DMS114 treated with DMSO at 0.1 percent for 48 hours (cell line): ENCODE measurements around the gene MEX3A.
"Not testable (repeated sequence)": the region's sequence is repeated elsewhere in the genome, so short reads cannot be mapped to it uniquely, and the experiment has no call there.

Experiments used
- DNase-seq: peaks from one replicate; lab custom pipeline; 2025; ENCODE audit not compliant: unreplicated experiment; lab: John Stamatoyannopoulos, UW

Gene MEX3A

DNA sequence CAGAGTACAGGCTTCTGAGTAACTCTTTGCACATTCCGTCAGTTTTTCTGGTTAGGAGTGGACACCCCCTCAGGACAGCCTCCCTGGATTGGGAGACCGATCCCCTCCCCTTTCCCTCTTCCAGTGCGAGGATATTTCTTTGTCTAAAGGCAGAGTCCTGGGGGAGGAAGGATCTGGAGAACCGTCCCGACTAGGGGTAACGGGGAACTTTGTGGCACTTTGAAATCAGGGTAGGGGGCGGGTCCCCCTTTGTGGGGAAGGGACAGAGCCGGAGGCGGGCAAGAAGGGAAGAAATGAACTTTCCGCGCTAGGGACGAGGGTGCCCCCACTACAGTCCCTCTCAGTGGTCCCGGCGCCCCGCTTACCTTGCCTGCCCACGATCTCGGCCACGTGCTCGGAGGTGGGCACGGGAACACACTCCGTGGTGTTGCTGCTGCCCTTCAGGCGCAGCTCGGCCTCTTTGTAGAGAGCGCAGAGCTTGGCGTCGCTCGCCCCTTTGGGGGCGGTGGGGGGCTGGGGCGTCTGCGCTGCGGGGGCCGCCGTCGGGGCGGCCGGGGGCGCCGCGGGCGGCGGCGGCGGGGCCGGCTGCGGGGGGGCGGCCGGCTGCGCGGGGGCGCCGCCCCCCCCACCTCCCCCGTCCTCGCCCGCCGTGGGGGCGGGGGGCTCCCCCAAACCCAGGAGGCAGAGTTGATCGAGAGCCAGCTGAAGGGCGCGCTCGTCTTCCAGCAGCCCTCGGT is 917 bp downstream of the MEX3A start:
- DNase-seq, result no peak

DNA sequence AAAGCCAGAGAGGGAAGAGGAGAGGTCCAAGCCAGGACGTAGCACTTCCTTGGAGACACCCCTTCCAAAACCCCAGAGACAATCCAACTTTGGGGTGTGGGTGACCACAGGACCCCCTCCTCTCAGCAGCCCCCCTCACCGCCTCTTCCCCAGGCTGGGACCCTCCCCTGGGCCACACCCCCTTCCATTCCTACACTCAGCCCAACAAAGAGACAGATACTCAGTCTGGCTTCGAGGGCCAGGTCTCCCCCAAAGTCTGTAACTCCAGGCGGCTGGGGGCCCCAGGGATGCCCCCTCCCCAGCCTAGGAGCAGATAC is 1.4 kb downstream of the MEX3A start:
- DNase-seq, result no peak

DNA sequence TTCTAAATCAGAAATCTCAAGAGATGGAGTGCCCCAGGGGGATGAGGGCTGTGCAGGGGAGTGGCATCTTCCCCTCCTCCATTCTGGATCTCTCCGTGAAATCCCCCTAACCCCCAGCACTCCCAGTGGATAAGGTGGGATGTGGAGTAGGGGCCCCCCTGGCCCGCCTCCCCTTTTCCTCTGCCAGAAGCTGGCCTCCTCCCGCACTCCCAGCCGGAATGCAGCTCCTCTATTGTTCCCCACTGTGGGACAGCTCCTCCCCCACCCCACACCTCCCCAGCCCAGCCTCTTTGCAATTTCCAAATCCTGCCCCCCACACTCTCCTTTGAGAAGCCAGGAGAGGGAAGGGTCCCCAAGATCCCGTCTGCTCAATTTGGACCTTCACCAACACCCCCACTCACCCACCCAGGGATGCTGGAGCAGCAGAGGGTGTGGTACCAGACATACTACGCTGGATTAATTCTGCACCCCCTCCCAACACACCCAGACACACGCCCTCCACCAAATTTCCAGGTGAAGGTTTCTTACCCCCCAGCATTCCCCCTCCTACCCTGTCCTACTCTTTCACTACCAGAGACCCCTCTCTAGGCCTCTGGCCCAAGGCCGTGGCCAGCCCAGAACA is 1.9 kb downstream of the MEX3A start:
- DNase-seq, result no peak

DNA sequence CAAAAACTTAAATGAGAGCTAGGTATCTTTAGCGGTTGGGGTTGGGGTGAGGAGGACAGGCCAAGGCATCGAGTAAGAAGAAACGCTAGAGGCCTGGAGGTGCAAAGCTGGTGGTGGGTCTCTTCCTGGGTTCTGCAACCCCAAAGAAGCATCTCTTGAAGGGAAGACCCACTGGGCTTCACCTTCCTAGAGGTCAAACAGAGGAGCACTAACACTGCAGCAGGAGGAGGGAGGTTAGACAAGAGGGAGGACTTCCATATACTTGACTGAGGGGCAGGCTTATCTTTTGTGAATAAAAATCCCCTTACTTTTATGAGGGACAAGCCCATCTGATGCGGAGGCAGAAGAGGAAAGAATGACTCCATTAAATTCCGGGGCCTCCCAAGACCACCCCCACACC is 2.5 kb downstream of the MEX3A start:
- no peak for DNase-seq

DNA sequence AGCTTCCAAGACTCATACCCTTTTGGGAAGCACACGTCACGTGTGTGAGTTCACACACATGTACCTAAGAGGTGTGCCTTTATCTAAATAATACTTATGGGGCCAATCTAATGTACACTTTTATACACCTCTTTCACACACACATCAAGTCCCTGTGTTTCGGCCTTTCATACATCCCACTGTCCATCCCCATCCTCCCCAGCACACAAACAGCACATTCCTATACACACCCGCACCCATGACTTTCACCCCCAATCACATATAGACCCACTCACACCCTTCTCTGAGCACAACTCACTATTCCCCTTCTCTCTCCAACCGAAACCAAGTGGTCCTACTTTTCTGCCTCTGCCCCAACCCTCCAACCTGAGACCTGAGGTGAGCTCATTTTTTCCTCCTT is 3.5 kb downstream of the MEX3A start:
- DNase-seq, result no peak

DNA sequence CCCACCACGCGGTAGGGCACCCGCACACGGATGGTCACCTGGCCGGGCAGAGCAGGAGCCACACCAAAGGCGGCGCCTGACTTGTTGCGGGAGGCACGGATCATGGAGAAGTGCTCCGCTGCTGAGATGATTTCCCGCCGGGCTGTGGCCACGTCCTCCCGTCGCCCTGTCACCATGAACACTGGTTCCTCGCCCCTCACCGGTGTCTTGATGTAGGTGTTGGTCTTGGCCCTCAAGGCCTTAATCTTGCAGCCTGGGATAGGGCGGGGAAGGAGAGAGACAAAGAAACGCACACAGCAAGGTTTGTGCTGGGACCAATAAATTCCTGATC is 4.9 kb downstream of the MEX3A start:
- DNase-seq, result no peak

DNA sequence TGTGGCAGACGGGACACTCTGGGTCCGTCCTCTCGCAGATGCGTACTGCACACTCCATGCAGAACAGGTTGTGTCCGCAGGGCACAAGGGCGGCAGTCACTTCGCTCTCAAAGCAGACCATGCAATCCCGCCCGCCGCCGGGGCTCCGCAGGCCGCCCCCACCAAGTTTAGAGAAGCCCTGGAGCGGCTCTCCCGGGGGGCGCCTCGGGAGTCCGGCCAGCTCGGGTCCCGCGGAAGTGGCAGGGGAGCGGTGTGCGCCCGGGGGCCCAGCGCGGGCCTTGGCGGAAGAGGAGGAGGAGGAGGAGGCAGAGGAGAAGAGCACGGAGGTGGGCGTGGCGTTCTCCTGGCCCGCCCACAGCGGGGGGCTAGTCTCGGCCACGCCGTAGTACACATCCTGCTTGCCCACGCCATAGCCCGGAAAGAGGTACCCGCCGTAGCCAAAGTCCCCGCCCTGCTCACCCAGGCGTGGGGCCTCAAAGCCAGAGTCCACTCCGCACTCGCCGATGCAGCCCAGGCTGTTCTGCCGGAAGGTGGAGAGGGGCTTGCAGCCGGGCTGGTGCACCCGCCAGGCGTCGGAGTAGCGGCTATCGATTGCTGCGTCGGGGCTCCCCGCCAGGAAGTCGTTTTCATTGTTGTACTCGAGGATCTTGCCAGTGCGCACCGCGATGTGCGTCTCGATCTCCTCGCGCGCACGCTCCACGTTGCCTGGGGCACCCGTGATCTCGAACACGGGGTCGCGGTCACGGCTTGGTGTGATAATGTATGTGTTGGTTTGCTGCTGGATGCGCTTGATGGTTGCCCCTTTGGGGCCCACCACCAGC is 5.4 kb downstream of the MEX3A start:
- DNase-seq, result no peak

DNA sequence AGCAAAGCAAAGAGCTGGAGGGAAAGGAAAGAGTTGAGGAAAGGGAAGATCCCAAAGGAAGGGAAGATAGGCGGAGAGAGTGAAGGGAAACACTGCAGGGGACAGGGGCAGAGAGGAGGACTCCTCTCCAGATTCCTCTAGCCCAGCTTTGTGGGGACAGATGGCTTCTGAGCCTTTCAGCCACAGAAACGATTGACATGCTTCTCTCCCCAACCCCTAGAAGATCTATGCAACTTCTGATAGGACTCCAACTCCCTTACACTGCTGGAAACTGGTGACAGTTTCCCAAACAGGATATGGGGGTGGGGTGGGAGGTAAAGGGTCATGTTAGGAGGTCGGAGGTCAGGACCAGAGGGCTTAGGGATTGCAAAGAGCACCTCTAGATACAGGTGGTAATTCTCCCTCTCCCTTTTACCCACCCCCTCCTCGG is 6.5 kb downstream of the MEX3A start:
- DNase-seq, result no peak

DNA sequence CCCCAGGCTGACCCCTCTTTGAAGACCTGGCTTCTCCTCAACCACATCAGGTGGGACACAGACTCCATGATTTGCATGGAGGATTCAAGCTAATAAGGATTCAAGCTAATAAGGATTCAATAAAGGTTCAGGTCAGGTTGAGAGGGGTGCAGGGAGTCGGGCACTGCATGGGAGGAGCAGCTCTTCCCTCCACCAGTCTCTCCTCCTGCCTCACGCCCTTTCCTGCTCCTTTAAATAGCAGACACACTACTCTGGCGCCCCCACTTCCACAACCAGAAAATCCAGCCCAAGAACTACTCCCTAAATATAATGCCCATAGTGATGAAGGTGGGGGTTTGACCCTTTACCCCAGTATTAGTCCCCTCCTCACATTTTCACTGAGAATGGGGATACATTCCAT is 7.1 kb downstream of the MEX3A start:
- no peak for DNase-seq

DNA sequence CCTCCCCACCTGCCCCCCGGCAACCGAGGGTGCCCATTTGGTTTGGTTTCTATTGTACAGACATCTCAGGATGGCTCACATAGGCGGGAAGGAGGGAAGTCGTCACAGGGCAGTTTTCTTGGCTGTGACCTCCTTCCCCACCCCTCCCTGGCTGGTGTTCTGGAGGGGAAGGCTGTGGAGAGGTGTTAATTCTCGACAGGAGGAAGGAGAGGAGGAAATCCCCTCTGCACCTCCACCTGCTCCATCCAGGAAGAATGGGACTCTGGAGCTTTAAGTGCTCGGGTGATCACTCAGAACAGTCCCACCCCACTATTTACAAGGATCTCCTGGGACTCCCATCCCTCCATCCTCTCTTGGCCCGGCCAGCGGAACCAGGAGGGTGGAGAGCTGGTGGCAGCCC is 7.6 kb downstream of the MEX3A start:
- no peak for DNase-seq

DNA sequence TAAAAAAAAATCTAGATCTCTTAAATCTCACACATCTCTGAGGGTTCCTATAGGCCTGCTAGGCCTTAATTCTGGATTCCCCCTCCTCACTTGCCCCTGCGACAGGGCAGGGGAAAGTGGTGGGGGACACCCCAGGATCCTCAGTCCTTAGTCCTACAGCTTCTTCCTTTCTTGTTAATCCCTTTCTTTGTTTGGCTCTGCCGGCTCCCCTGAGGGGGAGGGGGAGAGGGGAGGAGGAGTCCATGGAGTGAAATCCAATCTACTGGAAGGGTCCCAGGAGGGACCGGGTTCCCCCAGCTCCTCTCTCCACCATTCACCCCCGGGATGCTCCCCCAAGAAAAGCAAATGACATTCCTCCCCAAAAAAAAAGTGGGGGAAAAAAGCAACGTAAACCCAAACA is 8.5 kb downstream of the MEX3A start:
- DNase-seq, result no peak

DNA sequence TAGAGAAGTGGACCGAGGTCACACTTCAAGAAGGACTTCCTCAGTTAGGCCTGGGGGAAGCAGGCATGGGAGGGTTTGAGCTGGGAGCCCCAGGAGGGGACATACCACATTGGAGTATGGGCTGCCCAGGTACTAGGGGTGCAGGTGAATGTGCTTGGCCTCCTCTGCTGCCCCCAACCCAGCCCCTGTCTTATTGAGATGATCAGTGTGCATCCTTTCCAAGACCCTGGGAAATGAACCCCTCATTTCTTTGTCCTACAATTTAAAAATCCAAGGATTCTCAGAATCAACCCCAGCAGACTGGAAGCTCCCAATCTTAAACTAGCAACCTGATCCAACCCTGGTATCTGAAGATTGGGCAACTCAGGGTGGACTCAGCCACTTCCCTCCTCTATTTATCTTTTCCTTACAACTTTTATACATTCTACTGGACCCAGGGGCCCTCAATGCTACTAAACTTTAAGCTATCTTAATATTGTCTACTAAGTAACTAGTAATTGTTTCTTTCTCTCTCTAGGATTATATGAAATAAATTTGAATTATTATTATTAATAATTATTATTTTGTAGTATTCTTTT is 9.1 kb downstream of the MEX3A start:
- no peak for DNase-seq

DNA sequence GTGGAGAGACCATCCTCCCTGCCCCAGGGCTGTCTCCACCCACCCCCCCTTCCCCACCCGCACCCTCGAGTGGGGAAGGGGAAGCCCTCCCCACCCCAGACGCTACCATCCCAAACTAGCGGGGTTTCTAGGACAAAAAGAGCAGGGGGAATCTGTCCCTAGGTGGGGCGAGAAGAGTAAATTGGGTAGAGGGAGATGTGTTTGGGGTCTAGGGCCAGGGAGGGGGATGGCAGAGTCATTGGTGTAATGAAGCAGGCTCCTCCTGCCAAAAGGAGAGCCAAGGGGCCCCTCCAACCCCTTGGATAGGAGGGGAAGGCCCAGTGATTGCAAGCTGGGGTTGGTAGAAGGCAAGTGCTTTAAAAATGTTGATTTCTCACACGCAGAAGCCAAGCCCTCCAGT is 10.0 kb downstream of the MEX3A start:
- DNase-seq, result no peak

DNA sequence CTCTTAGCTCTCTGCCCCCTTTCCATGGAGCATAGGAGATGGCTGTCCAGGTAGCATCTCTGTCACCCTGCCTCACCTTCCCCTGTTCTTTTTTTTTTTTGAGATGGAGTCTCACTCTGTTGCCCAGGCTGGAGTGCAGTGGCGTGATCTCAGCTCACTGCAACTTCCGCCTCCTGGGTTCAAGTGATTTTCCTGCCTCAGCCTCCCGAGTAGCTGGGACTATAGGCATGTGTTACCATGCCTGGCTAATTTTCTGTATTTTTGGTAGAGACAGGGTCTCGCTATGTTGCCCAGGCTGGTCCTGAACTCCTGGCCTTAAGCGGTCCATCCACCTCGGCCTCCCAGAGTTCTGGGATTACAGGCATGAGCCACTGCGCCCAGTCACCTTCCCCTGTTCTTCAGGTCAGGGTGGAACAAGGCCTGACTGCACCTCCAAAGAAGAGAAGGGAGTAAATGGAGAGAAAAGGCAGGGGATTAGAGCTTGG is 10.9 kb downstream of the MEX3A start:
- DNase-seq, result not testable (repeated sequence)

DNA sequence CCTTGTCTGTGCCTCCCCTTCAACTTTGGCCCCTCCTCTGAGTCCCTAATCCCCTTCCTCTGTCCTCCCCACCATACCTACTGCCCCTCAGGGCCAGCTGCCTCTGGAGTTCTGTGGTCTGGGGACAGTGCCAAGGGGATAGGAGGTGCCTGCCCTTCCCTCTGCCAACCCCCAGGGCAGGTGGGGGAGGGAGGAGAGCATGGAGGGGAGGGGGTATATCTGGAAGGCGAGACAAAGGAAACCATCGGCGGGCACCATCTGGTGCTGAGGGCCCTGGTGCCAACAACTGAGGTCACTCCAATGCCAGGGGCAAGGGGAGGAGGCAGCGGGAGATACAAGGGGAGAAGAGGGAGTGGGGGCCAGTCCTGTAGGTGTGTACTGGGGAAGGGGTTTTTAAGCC is 11.7 kb downstream of the MEX3A start:
- DNase-seq, result no peak

DNA sequence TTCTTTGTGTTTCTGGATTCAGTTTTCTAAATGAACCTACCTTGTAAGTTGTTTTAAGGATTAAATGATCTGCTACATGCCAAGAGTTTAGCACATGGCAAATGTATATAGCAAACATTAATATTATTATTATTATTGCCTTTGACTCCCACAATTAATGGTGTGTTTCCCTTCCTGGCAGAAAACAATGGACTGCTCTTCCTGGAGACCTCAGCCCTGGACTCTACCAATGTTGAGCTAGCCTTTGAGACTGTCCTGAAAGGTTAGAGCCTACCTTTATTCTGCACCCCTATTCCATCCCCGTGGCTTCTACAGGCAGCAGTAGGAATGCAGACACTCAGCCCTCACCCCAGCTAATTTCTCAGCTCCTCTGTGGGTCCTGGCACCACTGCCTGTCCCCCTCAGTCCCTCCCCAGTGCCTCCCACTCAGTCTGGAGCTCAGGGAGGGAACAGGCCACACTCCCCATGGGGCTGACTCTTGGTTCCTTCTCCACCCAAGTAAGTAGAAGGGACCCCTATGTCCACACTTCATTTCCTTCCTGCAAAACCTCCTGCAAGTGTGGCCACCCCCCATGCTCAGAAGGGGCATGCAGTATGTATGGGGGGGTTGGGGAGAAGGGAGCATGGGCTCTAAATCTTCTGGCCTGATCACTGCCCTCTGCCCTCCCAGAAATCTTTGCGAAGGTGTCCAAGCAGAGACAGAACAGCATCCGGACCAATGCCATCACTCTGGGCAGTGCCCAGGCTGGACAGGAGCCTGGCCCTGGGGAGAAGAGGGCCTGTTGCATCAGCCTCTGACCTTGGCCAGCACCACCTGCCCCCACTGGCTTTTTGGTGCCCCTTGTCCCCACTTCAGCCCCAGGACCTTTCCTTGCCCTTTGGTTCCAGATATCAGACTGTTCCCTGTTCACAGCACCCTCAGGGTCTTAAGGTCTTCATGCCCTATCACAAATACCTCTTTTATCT is 12.5 kb downstream of the MEX3A start:
- DNase-seq, result no peak

DNA sequence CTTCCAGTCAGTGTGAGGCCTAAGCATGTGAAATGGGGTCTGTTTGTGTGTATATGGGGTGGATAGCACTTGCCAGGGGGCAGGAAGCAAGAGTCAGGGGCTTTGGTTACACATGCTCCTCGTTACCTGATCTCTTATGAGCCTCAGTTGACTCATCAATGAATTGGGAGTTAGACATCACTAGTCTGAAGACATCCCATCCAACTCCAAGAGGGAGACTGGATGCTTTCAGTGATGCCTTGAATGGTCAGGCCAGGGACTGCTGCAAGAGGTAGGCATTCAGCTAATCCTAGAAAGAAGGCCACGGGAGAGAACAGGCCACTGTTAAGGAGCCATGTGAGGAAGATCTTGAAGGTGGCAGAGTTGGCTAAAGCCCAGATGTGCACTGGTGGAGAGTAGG is 15.0 kb downstream of the MEX3A start:
- DNase-seq, result no peak

DNA sequence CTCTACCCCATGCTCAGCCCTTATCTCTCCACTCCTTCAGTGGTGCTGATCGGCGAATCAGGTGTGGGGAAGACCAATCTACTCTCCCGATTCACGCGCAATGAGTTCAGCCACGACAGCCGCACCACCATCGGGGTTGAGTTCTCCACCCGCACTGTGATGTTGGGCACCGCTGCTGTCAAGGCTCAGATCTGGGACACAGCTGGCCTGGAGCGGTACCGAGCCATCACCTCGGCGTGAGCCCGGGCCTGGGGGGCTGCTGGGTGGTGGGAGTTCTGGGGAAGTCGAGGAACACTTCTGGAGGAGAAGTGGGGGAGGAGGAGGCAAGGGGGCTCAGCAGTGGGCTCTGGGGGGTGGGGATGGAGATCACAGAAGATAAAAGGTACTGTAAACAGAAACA is 16.4 kb downstream of the MEX3A start:
- no peak for DNase-seq

DNA sequence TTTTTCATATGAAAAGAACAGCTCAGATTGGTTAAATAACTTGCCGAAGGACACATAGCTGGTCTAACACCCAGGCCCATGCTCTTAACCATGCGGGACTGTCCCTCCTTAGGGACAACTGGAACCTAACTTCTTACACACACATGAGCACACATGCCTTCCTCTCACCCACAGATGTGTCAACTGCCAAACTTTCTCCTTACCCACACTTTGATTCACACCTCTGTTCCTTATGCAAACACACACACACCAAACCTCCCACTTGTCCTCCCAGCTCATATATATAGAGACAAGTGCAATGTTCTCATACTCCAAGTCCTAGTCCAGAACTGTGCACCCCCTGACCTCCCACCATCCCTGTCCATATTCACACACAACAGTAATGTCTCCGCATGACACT is 17.1 kb downstream of the MEX3A start:
- no peak for DNase-seq

DNA sequence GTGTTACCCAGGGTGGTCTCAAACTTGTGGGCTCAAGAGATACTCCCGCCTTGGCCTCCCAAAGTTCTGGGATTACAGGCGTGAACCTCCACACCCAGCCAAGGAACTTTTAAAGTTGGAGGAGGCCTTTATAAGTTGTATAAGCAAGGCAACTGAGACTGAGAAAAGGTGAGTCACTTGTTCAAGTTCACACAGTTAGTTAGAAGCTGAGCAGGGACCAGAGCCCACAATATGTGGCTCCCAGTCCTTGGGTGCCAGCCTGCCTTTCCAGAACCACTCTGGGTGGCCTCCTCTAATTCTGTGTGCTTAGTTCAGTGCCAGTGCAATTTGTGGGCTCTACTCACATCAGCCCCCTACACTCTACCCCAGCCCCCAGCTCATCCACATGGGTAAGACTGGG is 17.6 kb downstream of the MEX3A start:
- DNase-seq, result no peak

DNA sequence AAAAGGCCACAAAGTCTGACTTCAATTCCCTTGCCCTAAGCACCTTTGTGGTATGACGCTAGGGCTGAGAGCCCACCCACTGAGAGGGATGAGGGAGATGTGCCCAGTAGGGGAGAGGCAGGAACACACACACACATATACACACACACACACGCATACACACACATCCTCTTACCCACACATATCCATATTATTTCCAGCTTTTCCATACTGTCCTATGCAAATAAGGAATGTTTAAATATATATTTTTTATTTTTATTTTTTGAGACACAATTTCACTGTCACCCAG is 18.3 kb downstream of the MEX3A start:
- no peak for DNase-seq
